Keratinocyte (primary cell): ENCODE results near the gene FBXO17.

ENCODE experiments used
- CTCF ChIP-seq, 3 experiments: IDR thresholded peaks in 1 of 3; conservative IDR thresholded peaks in 1 of 3; optimal IDR thresholded peaks in 1 of 3; 2 replicates in 2 of 3; 3 replicates in 1 of 3; pipeline versions ENCODE3 to v1.5.1; 2011; ENCODE audit warnings: low read length in 3 of 3, mild to moderate bottlenecking in 3 of 3, moderate library complexity in 2 of 3, control low read depth in 1 of 3, inconsistent platforms in 1 of 3; ENCODE audit not compliant: insufficient read depth in 2 of 3; ENCODE audit errors: extremely low read depth in 1 of 3
- EZH2 ChIP-seq: IDR thresholded peaks from one replicate; pipeline ENCODE4 v1.6.1; 2012; ENCODE audit warnings: inconsistent platforms, mild to moderate bottlenecking, low read length, moderate library complexity

GRCh38 chr19:38989066-38989605 is 13.6 kb upstream of the FBXO17 start:
- TF ChIP-seq CTCF (optimal IDR thresholded peaks at IDR 0.05 in 1 of 3, IDR thresholded peaks at IDR 0.05 in 1 of 3, conservative IDR thresholded peaks at IDR 0.05 in 1 of 3; ENCODE audit: extremely low read depth in 1 of 3, insufficient read depth in 2 of 3, low read length in 3 of 3) (no peak), EZH2 (no peak)
